Mammary epithelial cell (primary cell): ENCODE data around the gene ZNF385A.

Experiments
- CTCF ChIP-seq, 2 donors: IDR thresholded peaks in 1 of 2; conservative IDR thresholded peaks in 1 of 2; 2 replicates each; pipeline ENCODE4 v1.5.1; 2011 to 2012; ENCODE audit warnings: inconsistent platforms in 2 of 2, low read length in 2 of 2, mild to moderate bottlenecking in 2 of 2, control low read depth in 1 of 2, low read depth in 1 of 2; ENCODE audit not compliant: insufficient read depth in 1 of 2; ENCODE audit errors: extremely low read depth in 1 of 2
- EZH2 ChIP-seq: IDR thresholded peaks from 2 replicates; pipeline ENCODE4 v1.6.1; 2012; ENCODE audit warnings: low read length, inconsistent platforms, borderline replicate concordance

GRCh38 chr12:54387114-54387467 lies 2.6 kb upstream of the ZNF385A start:
- TF ChIP-seq CTCF (conservative IDR thresholded peaks at IDR 0.05 in 1 of 2, IDR thresholded peaks at IDR 0.05 in 1 of 2; ENCODE audit: extremely low read depth in 1 of 2, insufficient read depth in 1 of 2, low read depth in 1 of 2, low read length in 2 of 2) = no peak
- no peak for TF ChIP-seq EZH2
